Frontal cortex (tissue), 4 donors: ENCODE measurements around the gene RECK. TPM values are rescaled to one million over a fixed set of nuclear protein-coding genes. Genes with fewer than 3 reads are reported as not detected.
"Not testable (repeated sequence)": the region's sequence is repeated elsewhere in the genome, so short reads cannot be mapped to it uniquely, and the experiment has no call there.

ENCODE experiments used
- DNase-seq, 2 donors: peaks; one replicate each; pipeline ENCODE4 v3.0.0; 2012; ENCODE audit warnings: low spot score in 2 of 2
- FAIRE-seq: peaks from 2 replicates; lab custom pipeline; 2012; peaks lifted over from hg19 to GRCh38; lab: Jason Lieb, UNC
- total RNA-seq: library from RNA; depleted of rRNA; stranded (reverse); fragments of >200 nt; gene quantifications from one replicate; pipeline ENCODE4 v1.2.3, GENCODE V29; 2014
- donor health status: control.
- donor health status: control.
- donor health status: control.

The RECK gene
- total RNA-seq, 1 donor from 2014 or later: 7.3 TPM

- FAIRE-seq (no peak), DNase-seq (no peak)
These were observed 14.6 kb downstream of the RECK start for GRCh38 chr9:36051317-36051716.

GRCh38 chr9:36053971-36054370 lies 17.3 kb downstream of the RECK start:
- FAIRE-seq (no peak), DNase-seq (no peak)

- FAIRE-seq (no peak), DNase-seq (no peak)
These were observed 20.2 kb downstream of the RECK start for GRCh38 chr9:36056896-36057295.

GRCh38 chr9:36063804-36064447 lies 27.2 kb downstream of the RECK start:
- no peak for FAIRE-seq
- no peak for DNase-seq

GRCh38 chr9:36064448-36065037 lies 27.8 kb downstream of the RECK start:
- DNase-seq (no peak), FAIRE-seq (no peak)

- DNase-seq (no peak), FAIRE-seq (no peak)
These were observed 37.3 kb downstream of the RECK start for GRCh38 chr9:36074055-36074454.

- FAIRE-seq (no peak), DNase-seq (no peak)
These were observed 38.3 kb downstream of the RECK start for GRCh38 chr9:36074870-36075532.

GRCh38 chr9:36078051-36078450 lies 41.3 kb downstream of the RECK start:
- FAIRE-seq: no peak

GRCh38 chr9:36080519-36080918 lies 43.8 kb downstream of the RECK start:
- no peak for FAIRE-seq
- no peak for DNase-seq

More at GRCh38 chr9:36078051-36078450, 41.3 kb downstream of the RECK start:
- DNase-seq: no peak

GRCh38 chr9:36082931-36083330 lies 46.2 kb downstream of the RECK start:
- FAIRE-seq: no peak
- DNase-seq: no peak

- DNase-seq (no peak), FAIRE-seq (no peak)
These were observed 49.7 kb downstream of the RECK start for GRCh38 chr9:36086442-36086841.

GRCh38 chr9:36087054-36087453 lies 50.3 kb downstream of the RECK start:
- FAIRE-seq, DNase-seq: not testable (repeated sequence)

GRCh38 chr9:36088020-36088419 lies 51.3 kb downstream of the RECK start:
- FAIRE-seq: no peak
- no peak for DNase-seq

GRCh38 chr9:36091026-36091953 lies 54.6 kb downstream of the RECK start:
- DNase-seq: no peak
- FAIRE-seq: no peak

GRCh38 chr9:36092014-36092413 lies 55.3 kb downstream of the RECK start:
- DNase-seq (no peak), FAIRE-seq (no peak)

GRCh38 chr9:36092509-36093215 lies 55.9 kb downstream of the RECK start:
- no peak for DNase-seq
- no peak for FAIRE-seq

- FAIRE-seq (no peak), DNase-seq (no peak)
These were observed 56.7 kb downstream of the RECK start for GRCh38 chr9:36093384-36093783.

GRCh38 chr9:36099718-36100117 lies 63.0 kb downstream of the RECK start:
- FAIRE-seq: no peak
- DNase-seq: no peak

GRCh38 chr9:36100532-36100931 lies 63.8 kb downstream of the RECK start:
- FAIRE-seq (no peak), DNase-seq (no peak)
